Stimulated activated CD4-positive, alpha-beta T cell treated with anti-CD3 and anti-CD28 coated beads, Interleukin-2, amount 100 ng/mL, for 24 hours (primary cell): ENCODE results near the gene MAT1A.
"Not testable (repeated sequence)": the region's sequence is repeated elsewhere in the genome, so short reads cannot be mapped to it uniquely, and the experiment has no call there.

Experiments
- DNase-seq, 2 donors: peaks; one replicate each; pipeline ENCODE4 v3.0.0-alpha.2; 2020

MAT1A gene

GRCh38 chr10:80264081-80265056, 25.1 kb downstream of the MAT1A start:
- no peak for DNase-seq

DNA sequence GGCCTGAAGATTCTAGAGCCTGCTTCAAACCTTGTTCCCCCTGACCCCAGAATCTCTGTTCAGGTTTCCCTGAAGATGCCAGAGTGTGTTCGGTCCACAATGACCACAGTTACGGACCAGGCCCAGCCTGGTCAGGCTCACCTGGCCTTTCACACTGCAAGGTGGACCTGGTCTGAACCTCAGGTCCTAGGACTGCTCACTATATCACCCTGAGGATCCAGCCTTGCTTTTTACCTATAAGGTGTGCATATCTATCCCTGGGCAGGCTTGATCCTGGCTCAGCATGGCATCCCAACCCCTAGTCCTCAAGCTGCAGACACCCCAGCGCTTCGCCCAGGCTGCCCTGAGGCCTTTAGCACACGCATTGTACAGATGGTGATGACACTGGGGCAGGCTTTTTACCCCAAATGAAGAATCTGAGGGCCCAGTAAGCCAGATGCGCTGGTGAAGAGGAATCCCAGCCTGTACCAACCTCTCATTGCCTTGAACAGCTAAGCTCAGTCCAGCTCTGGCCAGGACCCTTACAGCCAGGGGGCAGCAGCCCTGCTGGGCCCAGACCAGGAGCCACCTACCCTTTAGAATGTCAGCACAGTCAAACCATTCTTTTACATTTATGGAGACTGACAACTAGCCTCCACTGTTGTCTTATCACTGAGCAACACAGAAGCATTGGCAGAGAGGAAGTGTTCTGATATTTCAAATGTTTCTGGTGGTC, 28.0 kb downstream of the MAT1A start:
- DNase-seq, result no peak

GRCh38 chr10:80260295-80261243, 28.9 kb downstream of the MAT1A start:
- peak; percentile 33 to 42 for DNase-seq

GRCh38 chr10:80259405-80259871, 30.0 kb downstream of the MAT1A start:
- no peak for DNase-seq

DNA sequence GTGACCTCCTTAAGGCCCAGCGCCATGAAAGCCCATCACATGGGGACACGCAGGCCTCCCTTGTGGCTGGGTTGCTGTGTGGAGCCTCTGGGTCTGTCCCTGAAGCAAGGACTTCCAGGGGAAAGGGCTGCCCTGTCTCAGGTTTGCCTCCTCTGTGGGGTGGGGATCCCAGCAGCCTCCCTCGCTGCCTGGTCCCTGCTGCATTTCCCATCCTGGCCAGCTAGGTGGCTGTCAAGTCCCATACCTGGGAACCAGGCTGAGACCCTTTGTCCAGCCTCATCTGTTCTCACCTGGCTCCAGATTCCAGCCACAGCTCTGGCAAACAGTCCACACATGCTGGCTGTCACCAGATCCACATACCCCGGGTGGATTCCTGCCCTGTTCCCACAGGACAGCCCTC, 32.7 kb downstream of the MAT1A start:
- DNase-seq, result peak in 1 of 2 donors; percentile 14

GRCh38 chr10:80254726-80255125, 34.7 kb downstream of the MAT1A start:
- not testable (repeated sequence) for DNase-seq

DNA sequence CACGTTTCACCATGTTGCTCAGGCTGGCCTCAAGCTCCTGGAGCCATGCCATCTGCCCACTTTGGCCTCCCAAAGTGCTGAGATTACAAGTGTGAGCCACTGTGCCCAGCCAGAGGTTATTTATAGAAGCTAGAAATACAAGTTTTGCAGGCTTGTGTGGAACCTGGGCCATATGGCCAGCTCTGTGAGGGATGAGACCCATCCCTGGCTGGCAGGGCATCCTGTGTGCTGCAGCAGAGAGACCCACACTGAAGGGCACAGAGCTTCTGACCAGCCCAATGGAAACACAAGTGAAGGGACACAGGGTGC, 35.5 kb downstream of the MAT1A start:
- not testable (repeated sequence) for DNase-seq

DNA sequence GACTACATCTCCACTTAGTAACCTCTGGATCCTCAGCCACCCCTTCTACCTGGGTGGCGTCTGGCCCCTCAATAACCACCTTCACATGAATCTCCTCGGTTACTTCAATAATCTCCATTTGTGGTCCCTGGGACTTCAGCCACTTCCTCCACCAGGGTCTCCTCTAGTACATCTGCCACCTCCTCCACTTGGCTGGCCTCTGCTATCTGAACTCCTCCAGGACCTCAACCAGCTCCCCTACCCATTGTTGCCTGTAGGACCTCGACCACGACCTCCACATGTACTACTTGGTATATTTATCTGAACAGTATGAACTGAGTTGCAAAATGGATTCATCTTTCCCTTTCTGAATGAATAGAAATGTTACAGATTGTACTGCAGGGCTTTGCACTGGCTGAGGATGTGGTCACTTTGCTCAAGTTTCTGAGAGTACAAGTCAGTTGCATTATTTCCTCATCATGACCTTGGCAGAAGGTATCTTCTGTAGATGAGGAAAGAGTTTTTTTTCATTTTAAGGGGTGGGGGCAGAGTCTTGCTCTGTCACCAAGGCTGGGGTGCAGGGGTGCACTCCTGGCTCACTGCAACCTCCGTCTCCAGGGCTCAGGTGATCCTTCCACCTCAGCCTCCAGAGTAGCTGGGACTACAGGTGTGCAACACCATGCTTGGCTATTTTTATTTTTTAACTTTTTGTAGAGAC, 36.0 kb downstream of the MAT1A start:
- no peak for DNase-seq

- DNase-seq, result no peak
These were observed 37.1 kb downstream of the MAT1A start for GRCh38 chr10:80252296-80252887.

- not testable (repeated sequence) for DNase-seq
These were observed 37.7 kb downstream of the MAT1A start for GRCh38 chr10:80251703-80252280.

GRCh38 chr10:80250399-80250798, 39.1 kb downstream of the MAT1A start:
- not testable (repeated sequence) for DNase-seq

DNA sequence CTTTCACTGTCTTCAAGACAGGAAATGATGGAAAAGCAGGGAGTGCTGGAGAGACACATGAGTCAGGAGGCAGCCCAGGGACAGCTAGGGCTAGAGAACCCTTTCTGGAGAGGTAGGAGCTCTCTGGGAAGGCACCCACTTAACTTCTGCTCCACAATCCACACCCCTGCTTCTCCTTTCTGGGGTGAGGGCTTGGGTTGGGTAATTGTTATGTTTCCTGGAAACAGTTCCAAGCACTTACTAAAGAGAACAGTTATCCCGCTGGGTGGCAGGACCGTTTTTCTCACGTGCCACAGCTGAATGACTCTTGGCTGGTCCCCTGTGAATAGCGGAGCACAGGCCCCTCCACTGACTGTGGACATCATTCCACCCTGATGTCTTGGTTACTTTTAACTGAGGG, 39.6 kb downstream of the MAT1A start:
- not testable (repeated sequence) for DNase-seq

DNA sequence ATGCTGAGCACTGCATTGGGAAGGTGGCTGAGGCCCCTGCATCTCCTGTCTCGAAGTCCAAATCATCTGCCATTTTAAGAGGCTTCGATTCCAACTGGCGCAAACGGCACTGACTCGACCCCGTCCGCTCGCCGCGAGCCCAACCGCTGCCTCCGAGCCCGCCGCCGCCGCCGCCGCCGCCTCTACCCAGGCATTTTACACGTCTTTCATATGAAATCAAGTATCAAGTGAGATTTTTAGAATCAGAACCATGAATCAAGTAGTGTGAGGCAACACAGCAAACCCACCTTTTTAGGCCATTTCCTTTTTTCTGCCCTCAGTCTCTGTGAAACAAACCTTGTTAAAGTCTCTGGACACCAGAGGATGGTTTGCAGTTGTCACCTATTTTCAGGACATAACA, 41.8 kb downstream of the MAT1A start:
- not testable (repeated sequence) for DNase-seq

DNA sequence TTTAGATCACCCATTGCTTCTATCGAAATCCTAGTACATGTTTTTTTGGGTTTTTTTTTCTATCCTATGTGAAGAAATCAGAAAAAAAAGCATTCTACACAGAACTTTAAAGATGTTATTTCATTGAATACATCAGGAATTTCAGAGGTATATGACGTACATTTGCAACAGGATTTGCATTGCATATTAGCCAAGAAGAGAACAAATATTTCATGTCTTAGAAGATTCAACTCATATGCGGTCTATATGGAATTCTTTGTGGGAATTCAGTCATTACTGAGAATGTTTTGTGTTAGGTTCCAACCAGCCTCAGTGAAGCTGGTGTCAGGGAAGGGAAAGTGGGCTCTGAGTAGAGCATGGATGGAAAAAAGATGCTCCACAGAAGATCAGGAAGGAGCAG, 45.1 kb downstream of the MAT1A start:
- DNase-seq, result not testable (repeated sequence)

DNA sequence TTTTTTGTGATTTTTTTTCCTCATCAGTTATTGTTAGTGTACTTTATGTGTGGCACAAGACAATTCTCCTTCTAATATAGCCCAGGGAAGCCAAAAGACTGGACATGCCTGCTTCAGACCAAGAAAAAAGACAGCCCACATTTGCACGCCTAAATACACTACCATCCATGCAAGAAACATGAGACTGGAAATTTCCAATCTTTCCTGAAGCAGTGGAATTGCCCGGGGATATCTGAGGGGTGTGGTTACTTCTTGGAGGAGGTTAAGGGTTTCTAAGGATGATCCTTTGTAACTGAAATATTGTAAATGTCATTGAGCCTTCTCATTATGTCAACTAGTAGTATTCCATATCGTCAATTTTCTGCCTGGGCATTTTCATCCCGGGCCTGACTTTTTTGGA, 47.1 kb downstream of the MAT1A start:
- not testable (repeated sequence) for DNase-seq

DNA sequence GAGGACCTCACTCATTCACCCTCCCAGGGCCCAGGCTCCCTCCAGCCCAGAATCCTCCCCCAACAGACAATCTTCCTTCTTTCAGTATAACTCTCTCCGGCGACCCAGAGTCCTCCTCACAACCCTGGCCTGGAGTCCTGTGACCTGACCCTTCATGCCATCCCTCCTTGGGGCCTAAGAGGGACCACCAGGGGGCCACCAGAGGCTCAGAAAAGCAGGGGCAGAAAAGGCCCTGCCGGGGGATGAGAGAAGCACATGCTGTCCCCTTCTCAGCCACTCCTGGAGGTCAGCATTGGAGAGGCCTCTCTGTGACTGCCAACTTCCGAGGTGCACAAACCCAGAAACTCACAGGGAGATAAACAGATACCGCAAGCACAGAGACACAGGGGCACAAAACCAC, 53.0 kb downstream of the MAT1A start:
- not testable (repeated sequence) for DNase-seq

DNA sequence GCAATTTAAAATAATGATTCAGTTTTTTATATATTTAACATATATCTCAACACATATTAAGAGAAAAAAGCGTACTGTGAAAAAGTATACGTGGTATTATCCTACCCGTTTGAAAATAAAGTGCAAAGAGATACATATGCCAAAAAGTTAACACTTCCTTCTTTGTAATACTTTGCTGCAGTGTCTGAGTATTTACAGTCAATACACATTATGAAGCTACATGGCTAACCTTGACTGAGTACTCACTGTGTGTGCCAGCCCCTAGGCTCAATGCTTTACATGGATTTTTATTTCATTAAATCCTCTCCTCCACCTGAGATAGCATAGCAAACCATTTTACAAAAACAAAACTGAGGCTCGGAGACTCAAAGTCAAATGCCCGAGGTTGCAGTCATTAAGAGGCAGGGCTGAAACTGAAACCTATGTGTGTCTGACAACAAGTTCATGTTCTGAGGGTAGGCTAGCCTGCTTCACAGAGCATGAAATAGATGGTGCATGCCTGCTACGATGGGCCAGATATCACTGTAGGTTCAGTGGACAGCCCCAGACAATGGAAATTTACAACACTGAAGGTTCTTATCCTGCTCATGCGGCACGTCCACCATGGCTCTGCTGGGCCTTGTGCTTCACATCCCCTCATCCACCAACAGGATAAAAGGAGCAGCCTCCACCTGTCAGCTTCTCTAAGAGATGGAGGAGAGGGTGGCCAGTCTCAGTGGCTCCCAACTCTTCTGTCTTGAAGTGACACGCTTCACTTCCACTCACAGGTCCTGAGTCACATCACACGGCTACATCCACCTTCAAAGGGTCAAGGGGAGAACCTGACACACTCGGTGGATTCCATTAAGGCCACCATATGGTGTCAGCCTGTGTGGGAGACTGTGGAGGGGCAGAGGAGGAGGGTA, 54.9 kb downstream of the MAT1A start:
- DNase-seq, result not testable (repeated sequence)

- DNase-seq, result not testable (repeated sequence)
These were observed 55.6 kb downstream of the MAT1A start for GRCh38 chr10:80233871-80234270.

DNA sequence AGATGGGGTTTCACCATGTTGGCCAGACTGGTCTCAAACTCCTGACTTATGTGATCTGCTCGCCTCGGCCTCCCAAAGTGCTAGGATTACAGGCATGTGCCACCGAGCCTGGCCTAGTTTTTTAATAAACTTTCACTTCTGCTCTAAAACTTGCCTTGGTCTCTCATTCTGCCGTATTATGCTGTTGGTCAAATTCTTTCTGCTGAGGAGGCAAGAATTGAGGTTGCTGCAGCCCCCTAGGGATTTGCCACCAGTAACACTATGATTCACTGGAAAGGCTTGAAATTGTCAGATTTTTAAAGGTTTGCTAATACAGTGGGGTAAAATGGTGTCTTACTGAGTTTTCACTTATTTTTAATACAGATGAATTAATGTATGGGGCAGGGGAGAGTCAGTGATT, 62.7 kb downstream of the MAT1A start:
- not testable (repeated sequence) for DNase-seq

GRCh38 chr10:80223031-80223419, 66.4 kb downstream of the MAT1A start:
- DNase-seq, result not testable (repeated sequence)
